Activated CD8-positive, alpha-beta T cell treated with anti-CD3 and anti-CD28 coated beads for 36 hours (primary cell): ENCODE results near the gene PHF24. TPM values are rescaled to one million over a fixed set of nuclear protein-coding genes. Genes with fewer than 3 reads are reported as not detected.

Experiments
- ATAC-seq: fragments of 200-7000 bp; cut with Tn5 transposase; one replicate; pipeline ENCODE4 v1.10.0; 2021; ENCODE audit warnings: mild to moderate bottlenecking, moderate library complexity
- CTCF ChIA-PET: fragments of 350-600 bp; sonication (Branson Sonifier 250); formaldehyde crosslinking; loops from one replicate; lab custom pipeline; 2021; ENCODE audit warnings: antibody characterized with exemption; lab: Charles Lee
- POLR2A ChIA-PET: fragments of 350-600 bp; sonication (Branson Sonifier 250); formaldehyde crosslinking; loops from one replicate; lab custom pipeline; 2021; ENCODE audit warnings: antibody characterized with exemption; lab: Charles Lee
- DNase-seq: peaks from one replicate; pipeline ENCODE4 v3.0.0-alpha.2; 2020
- H3K27ac Mint-ChIP-seq: one replicate; pipeline ENCODE4 v1.8.0; 2021; ENCODE audit warnings: mild to moderate bottlenecking, mixed read lengths
- H3K27me3 Mint-ChIP-seq: one replicate; pipeline ENCODE4 v1.8.0; 2021; ENCODE audit warnings: mixed read lengths
- H3K36me3 Mint-ChIP-seq: one replicate; pipeline ENCODE4 v1.8.0; 2021; ENCODE audit warnings: low read depth, mixed read lengths
- H3K4me1 Mint-ChIP-seq: one replicate; pipeline ENCODE4 v1.8.0; 2021; ENCODE audit warnings: low read depth, mixed read lengths
- H3K4me3 Mint-ChIP-seq: one replicate; pipeline ENCODE4 v1.8.0; 2021; ENCODE audit warnings: mild to moderate bottlenecking, moderate library complexity, mixed read lengths
- H3K9me3 Mint-ChIP-seq: one replicate; pipeline ENCODE4 v1.8.0; 2021; ENCODE audit warnings: mixed read lengths
- CTCF ChIP-seq: fragments of 200-600 bp; IDR thresholded peaks from one replicate; pipeline ENCODE4 v1.8.0; 2022; ENCODE audit warnings: antibody characterized with exemption, mild to moderate bottlenecking
- intact Hi-C: fragments of 100-400 bp; cut with micrococcal nuclease; formaldehyde crosslinking; loops from one replicate; pipeline ENCODE4 v1.10.0; 2022
- total RNA-seq, 2 experiments: library from RNA; stranded (reverse); gene quantifications; one replicate each; pipeline ENCODE4 v1.2.3, GENCODE V29; 2021

Gene PHF24
- total RNA-seq, 2 experiments from 2014 or later: 0.11 TPM; not detected in 1

- intact Hi-C loops: loop anchor here (5.0 kb wide), 1 partner anchor 79 kb away; the partner anchor contains the start of gene VCP
Measured at GRCh38 chr9:34993502-34994259, 35.6 kb downstream of the PHF24 start.

GRCh38 chr9:34994260-34994899 is 36.3 kb downstream of the PHF24 start:
- ChIA-PET POLR2A (interaction anchor here (1.0 kb wide), 1 partner anchor 16 kb away, joined by 3 read pairs; no protein-coding TSS in a partner anchor), CTCF (interaction anchor here (0.9 to 2.2 kb wide), 12 partner anchors 9 to 484 kb away, joined by 3 to 22 read pairs (median 4); partner anchors contain the start of gene PIGO)
- DNase-seq (no peak), ATAC-seq (no peak)
- intact Hi-C loops: loop anchor here (5.0 kb wide), 1 partner anchor 78 kb away; the partner anchor contains the start of gene VCP
- Mint-ChIP-seq H3K4me1 (peaks cover 53% of the 10 kb centered on the region), H3K4me3 (no peak overlapping the region), H3K27me3 (no peaks in the 10 kb centered on the region), H3K27ac (peak overlapping the region; percentile 86), H3K36me3 (peaks cover 31% of the 10 kb centered on the region), H3K9me3 (no peaks in the 10 kb centered on the region)
- peak; percentile 62 for TF ChIP-seq CTCF

More at GRCh38 chr9:34993502-34994259, 35.6 kb downstream of the PHF24 start:
- ChIA-PET CTCF (interaction anchor here (0.9 to 2.2 kb wide), 7 partner anchors 9 to 291 kb away, joined by 3 to 22 read pairs (median 4); no protein-coding TSS in a partner anchor), POLR2A (no interaction called here)
- Mint-ChIP-seq H3K9me3 (no peaks in the 10 kb centered on the region), H3K36me3 (peaks cover 31% of the 10 kb centered on the region), H3K4me3 (no peak overlapping the region), H3K27me3 (no peaks in the 10 kb centered on the region), H3K4me1 (peaks cover 53% of the 10 kb centered on the region), H3K27ac (peak overlapping the region; percentile 90)
- no peak for TF ChIP-seq CTCF
- DNase-seq (peak; percentile 61), ATAC-seq (no peak)

GRCh38 chr9:34994900-34995669 is 37.0 kb downstream of the PHF24 start:
- ChIA-PET CTCF (interaction anchor here (1.0 to 2.2 kb wide), 11 partner anchors 8 to 483 kb away, joined by 3 to 22 read pairs (median 3); partner anchors contain the start of gene PIGO), POLR2A (interaction anchor here (0.6 to 1.0 kb wide), 2 partner anchors 15 to 868 kb away, joined by 3 read pairs; no protein-coding TSS in a partner anchor)
- intact Hi-C loops: loop anchor here (5.0 kb wide), 1 partner anchor 77 kb away; the partner anchor contains the start of gene VCP
- Mint-ChIP-seq H3K36me3 (peaks cover 31% of the 10 kb centered on the region), H3K9me3 (no peaks in the 10 kb centered on the region), H3K4me1 (peaks cover 53% of the 10 kb centered on the region), H3K27ac (no peak overlapping the region), H3K27me3 (no peaks in the 10 kb centered on the region), H3K4me3 (no peak overlapping the region)
- TF ChIP-seq CTCF: no peak
- ATAC-seq: no peak
- DNase-seq: no peak

- ChIA-PET CTCF (interaction anchor here (1.1 to 1.5 kb wide), 3 partner anchors 16 to 55 kb away, joined by 3 to 5 read pairs (median 4); no protein-coding TSS in a partner anchor), POLR2A (interaction anchor here (0.6 kb wide), 1 partner anchor 869 kb away, joined by 3 read pairs; no protein-coding TSS in a partner anchor)
- ATAC-seq (no peak), DNase-seq (no peak)
- intact Hi-C loops: no loop called here
- no peak for TF ChIP-seq CTCF
- Mint-ChIP-seq H3K4me3 (no peak overlapping the region), H3K4me1 (peaks cover 52% of the 10 kb centered on the region), H3K27ac (no peak overlapping the region), H3K36me3 (peaks cover 31% of the 10 kb centered on the region), H3K9me3 (no peaks in the 10 kb centered on the region), H3K27me3 (no peaks in the 10 kb centered on the region)
Measured at GRCh38 chr9:34995670-34996060, 37.6 kb downstream of the PHF24 start.
